ENCODE data around the gene EBF3. TPM values are rescaled to one million over a fixed set of nuclear protein-coding genes. Genes with fewer than 3 reads are reported as not detected.

The EBF3 gene
- polyA plus RNA-seq, 4 donors: 1.4 to 1.9 TPM; not detected in 2

DNA sequence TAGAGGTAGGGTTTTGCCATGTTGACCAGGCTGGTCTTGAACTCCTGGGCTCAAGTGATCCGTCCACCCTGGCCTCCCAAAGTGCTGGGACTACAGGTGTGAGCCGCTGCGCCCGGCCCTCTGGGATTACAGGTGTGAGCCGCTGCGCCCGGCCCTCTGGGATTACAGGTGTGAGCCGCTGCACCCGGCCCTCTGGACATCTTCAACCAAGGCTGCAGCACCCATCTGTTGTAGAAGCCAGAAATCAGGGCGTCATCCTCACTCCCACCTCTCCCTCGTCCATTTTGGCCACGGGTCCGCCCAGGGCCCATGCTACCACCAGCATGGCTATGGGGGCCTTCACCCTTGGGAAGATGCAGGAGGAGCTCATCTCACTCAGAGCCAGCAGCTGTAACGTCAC lies 38.5 kb upstream of the EBF3 start:
- no peaks in the 10 kb centered on the region for H3K36me3 ChIP-seq (ENCODE audit: control insufficient read depth in 3 of 3, insufficient read depth in 2 of 3, low read depth in 1 of 3, low read length in 3 of 3)
- H3K9me3 ChIP-seq (ENCODE audit: control insufficient read depth in 2 of 2, insufficient read depth in 1 of 2, low read depth in 1 of 2, low read length in 1 of 2): peaks cover 0 to 2% of the 10 kb centered on the region in 2 donors
- peaks cover 0 to 6% (median 0%) of the 10 kb centered on the region in 3 donors for H3K27me3 ChIP-seq (ENCODE audit: control insufficient read depth in 3 of 3, insufficient read depth in 3 of 3, low read length in 3 of 3)
- FAIRE-seq (no peak), DNase-seq (no peak)
- no peak overlapping the region for H3K27ac ChIP-seq (ENCODE audit: low read depth in 1 of 3, low read length in 2 of 3)
- H3K4me1 ChIP-seq (ENCODE audit: control insufficient read depth in 3 of 3, insufficient read depth in 2 of 3, low read depth in 1 of 3, low read length in 2 of 3): no peaks in the 10 kb centered on the region
- WGBS, 3 donors: 78 to 84% (median 81%) methylated on average over 14 of the region's 14 CpGs
- H3K4me3 ChIP-seq (ENCODE audit: low read depth in 1 of 3, low read length in 3 of 3): no peak overlapping the region

DNA sequence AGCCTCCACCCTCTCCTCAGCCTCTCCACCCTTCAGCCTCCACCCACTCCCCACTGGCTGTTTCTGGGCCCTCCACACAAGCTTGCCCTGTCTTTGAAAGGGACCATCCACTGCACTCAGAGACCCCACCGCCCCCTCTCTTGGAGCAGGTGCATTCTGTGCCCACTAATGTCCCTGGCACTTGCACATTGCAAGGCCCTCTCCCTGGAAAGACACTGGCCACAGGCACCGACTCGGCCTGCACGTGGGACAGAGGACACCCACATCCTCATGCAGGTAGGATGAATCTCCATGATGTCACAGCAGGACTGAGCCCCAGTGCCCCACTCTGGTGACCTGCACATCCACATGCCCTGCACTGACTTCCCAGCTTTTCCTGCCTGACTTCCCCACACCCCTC lies 36.8 kb upstream of the EBF3 start:
- no peak for DNase-seq
- Histone ChIP-seq H3K4me3 (ENCODE audit: low read depth in 1 of 3, low read length in 3 of 3) (no peak overlapping the region), H3K27ac (ENCODE audit: low read depth in 1 of 3, low read length in 2 of 3) (no peak overlapping the region), H3K36me3 (ENCODE audit: control insufficient read depth in 3 of 3, insufficient read depth in 2 of 3, low read depth in 1 of 3, low read length in 3 of 3) (no peaks in the 10 kb centered on the region), H3K4me1 (ENCODE audit: control insufficient read depth in 3 of 3, insufficient read depth in 2 of 3, low read depth in 1 of 3, low read length in 2 of 3) (no peaks in the 10 kb centered on the region), H3K9me3 (ENCODE audit: control insufficient read depth in 2 of 2, insufficient read depth in 1 of 2, low read depth in 1 of 2, low read length in 1 of 2) (peaks cover 0 to 2% of the 10 kb centered on the region in 2 donors), H3K27me3 (ENCODE audit: control insufficient read depth in 3 of 3, insufficient read depth in 3 of 3, low read length in 3 of 3) (no peaks in the 10 kb centered on the region)
- FAIRE-seq: no peak
- 80 to 85% (median 84%) methylated on average over 4 of the region's 4 CpGs for WGBS, 3 donors

DNA sequence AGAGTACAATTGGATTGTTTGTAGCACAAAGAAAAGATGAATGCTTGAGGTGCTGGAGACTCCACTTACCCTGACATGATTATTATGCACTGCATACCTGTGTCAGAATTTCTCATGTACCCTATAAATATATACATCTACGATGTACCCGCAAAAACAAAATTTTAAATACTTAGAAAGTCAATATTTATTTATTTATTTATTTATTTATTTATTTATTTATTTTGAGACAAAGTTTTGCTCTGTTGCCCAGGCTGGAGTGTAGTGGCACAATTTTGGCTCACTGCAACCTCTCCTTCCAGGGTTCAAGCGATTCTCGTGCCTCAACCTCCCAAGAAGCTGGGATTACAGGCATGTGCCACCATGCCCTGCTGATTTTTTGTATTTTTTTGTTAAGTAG lies 35.1 kb upstream of the EBF3 start:
- FAIRE-seq (no peak), DNase-seq (no peak)
- 93 to 95% (median 95%) methylated on average over 4 of the region's 4 CpGs for WGBS, 3 donors
- Histone ChIP-seq H3K36me3 (ENCODE audit: control insufficient read depth in 3 of 3, insufficient read depth in 2 of 3, low read depth in 1 of 3, low read length in 3 of 3) (no peaks in the 10 kb centered on the region), H3K27me3 (ENCODE audit: control insufficient read depth in 3 of 3, insufficient read depth in 3 of 3, low read length in 3 of 3) (no peaks in the 10 kb centered on the region), H3K4me1 (ENCODE audit: control insufficient read depth in 3 of 3, insufficient read depth in 2 of 3, low read depth in 1 of 3, low read length in 2 of 3) (no peaks in the 10 kb centered on the region), H3K27ac (ENCODE audit: low read depth in 1 of 3, low read length in 2 of 3) (no peak overlapping the region), H3K9me3 (ENCODE audit: control insufficient read depth in 2 of 2, insufficient read depth in 1 of 2, low read depth in 1 of 2, low read length in 1 of 2) (peaks cover 0 to 2% of the 10 kb centered on the region in 2 donors), H3K4me3 (ENCODE audit: low read depth in 1 of 3, low read length in 3 of 3) (no peak overlapping the region)

DNA sequence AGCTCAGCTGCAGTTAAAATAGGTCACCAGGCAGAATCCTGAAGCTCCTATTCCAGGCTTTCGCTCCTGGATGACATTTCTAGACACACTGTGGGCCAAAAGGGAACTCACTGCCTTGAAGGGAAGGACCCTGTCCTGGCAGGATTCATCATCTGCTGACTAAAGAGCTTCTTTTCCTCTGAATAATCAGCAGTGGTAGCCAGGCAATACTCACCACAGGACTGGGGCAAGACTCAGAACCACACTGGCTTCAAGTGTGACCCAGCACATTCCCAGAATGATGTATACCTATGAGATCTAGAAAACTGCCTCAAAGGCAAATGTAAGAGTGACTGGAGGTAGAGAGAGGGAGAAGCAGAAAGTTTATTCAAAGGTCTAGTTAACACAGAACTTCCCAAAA lies 29.5 kb upstream of the EBF3 start:
- peaks cover 0 to 2% (median 0%) of the 10 kb centered on the region in 3 donors for H3K27me3 ChIP-seq (ENCODE audit: control insufficient read depth in 3 of 3, insufficient read depth in 3 of 3, low read length in 3 of 3)
- 80 to 93% (median 85%) methylated on average over 1 of the region's 1 CpG for WGBS, 3 donors
- no peaks in the 10 kb centered on the region for H3K36me3 ChIP-seq (ENCODE audit: control insufficient read depth in 3 of 3, insufficient read depth in 2 of 3, low read depth in 1 of 3, low read length in 3 of 3)
- DNase-seq (no peak), FAIRE-seq (no peak)
- H3K9me3 ChIP-seq (ENCODE audit: control insufficient read depth in 2 of 2, insufficient read depth in 1 of 2, low read depth in 1 of 2, low read length in 1 of 2): no peaks in the 10 kb centered on the region
- no peak overlapping the region for H3K4me3 ChIP-seq (ENCODE audit: low read depth in 1 of 3, low read length in 3 of 3)
- H3K27ac ChIP-seq (ENCODE audit: low read depth in 1 of 3, low read length in 2 of 3): no peak overlapping the region
- no peaks in the 10 kb centered on the region for H3K4me1 ChIP-seq (ENCODE audit: control insufficient read depth in 3 of 3, insufficient read depth in 2 of 3, low read depth in 1 of 3, low read length in 2 of 3)

DNA sequence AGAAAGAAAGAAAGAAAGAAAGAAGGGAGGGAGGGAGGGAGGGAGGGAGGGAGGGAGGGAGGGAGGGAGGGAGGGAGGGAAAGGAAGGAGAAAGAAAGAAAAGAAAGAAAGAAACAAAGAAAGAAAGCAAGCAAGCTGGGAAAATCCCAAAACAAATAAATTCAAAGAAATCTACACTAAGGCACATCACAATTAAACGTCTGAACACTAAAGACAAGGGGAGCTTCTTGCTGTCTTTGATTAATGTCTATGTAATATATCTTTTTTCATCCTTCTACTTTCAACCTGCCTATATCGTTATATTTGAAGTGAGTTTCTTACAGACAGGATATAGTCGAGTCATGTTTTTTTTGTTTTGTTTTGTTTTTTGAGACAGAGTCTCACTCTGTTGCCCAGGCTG lies 28.3 kb upstream of the EBF3 start:
- 71 to 80% (median 76%) methylated on average over 3 of the region's 3 CpGs for WGBS, 3 donors
- H3K4me1 ChIP-seq (ENCODE audit: control insufficient read depth in 3 of 3, insufficient read depth in 2 of 3, low read depth in 1 of 3, low read length in 2 of 3): no peaks in the 10 kb centered on the region
- FAIRE-seq: no peak

DNA sequence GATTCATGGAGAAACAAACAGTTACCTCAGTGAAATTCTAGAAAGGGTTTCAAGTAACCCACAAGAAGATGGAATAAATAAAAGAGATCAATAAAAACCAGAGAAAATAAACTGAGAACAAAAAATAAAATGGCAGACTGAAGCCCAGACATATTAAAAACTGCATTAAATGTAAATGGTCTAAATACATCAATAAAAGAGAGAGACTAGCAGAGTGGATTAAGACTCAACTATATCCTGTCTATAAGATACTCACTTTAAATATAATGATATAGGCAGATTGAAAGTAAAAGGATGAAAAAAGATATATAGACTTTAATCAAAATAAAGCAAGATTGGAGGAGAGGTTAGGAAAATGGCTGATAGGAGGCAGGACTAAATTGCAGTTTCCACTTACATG lies 18.8 kb upstream of the EBF3 start:
- H3K27me3 ChIP-seq (ENCODE audit: control insufficient read depth in 3 of 3, insufficient read depth in 3 of 3, low read length in 3 of 3): peaks cover 0 to 7% (median 7%) of the 10 kb centered on the region in 3 donors
- no peaks in the 10 kb centered on the region for H3K36me3 ChIP-seq (ENCODE audit: control insufficient read depth in 3 of 3, insufficient read depth in 2 of 3, low read depth in 1 of 3, low read length in 3 of 3)
- H3K27ac ChIP-seq (ENCODE audit: low read depth in 1 of 3, low read length in 2 of 3): no peak overlapping the region
- no peak for FAIRE-seq
- H3K9me3 ChIP-seq (ENCODE audit: control insufficient read depth in 2 of 2, insufficient read depth in 1 of 2, low read depth in 1 of 2, low read length in 1 of 2): peaks cover 0 to 4% of the 10 kb centered on the region in 2 donors
- DNase-seq: no peak
- H3K4me1 ChIP-seq (ENCODE audit: control insufficient read depth in 3 of 3, insufficient read depth in 2 of 3, low read depth in 1 of 3, low read length in 2 of 3): no peaks in the 10 kb centered on the region
- H3K4me3 ChIP-seq (ENCODE audit: low read depth in 1 of 3, low read length in 3 of 3): no peak overlapping the region

More for the DNA sequence above, 28.3 kb upstream of the EBF3 start:
- H3K4me3 ChIP-seq (ENCODE audit: low read depth in 1 of 3, low read length in 3 of 3): no peak overlapping the region
- peaks cover 0 to 2% (median 0%) of the 10 kb centered on the region in 3 donors for H3K27me3 ChIP-seq (ENCODE audit: control insufficient read depth in 3 of 3, insufficient read depth in 3 of 3, low read length in 3 of 3)
- H3K36me3 ChIP-seq (ENCODE audit: control insufficient read depth in 3 of 3, insufficient read depth in 2 of 3, low read depth in 1 of 3, low read length in 3 of 3): no peaks in the 10 kb centered on the region
- DNase-seq: no peak
- H3K9me3 ChIP-seq (ENCODE audit: control insufficient read depth in 2 of 2, insufficient read depth in 1 of 2, low read depth in 1 of 2, low read length in 1 of 2): no peaks in the 10 kb centered on the region
- H3K27ac ChIP-seq (ENCODE audit: low read depth in 1 of 3, low read length in 2 of 3): no peak overlapping the region

DNA sequence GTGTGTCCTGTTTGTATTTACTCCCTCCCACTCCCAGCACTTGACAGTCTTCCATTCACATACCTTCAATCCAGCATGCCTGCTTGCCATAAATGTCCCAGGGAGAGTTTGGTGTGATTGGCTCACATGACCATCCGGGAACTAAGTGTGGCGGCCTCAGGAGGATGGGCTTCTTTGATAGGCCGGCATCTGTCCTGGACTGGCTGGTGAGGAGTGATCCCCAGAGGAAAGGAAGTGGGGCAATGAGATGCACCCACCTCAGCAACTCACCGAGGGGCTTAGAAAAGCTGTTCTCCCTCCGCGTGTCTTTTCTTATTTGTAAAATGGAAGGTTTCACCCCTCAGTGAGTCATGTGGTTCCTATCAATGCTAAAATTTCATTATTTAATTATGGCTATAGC lies 14.9 kb upstream of the EBF3 start:
- no peak overlapping the region for H3K4me3 ChIP-seq (ENCODE audit: low read depth in 1 of 3, low read length in 3 of 3)
- H3K27me3 ChIP-seq (ENCODE audit: control insufficient read depth in 3 of 3, insufficient read depth in 3 of 3, low read length in 3 of 3): peaks cover 4 to 18% (median 13%) of the 10 kb centered on the region in 3 donors
- peaks cover 0 to 4% of the 10 kb centered on the region in 2 donors for H3K9me3 ChIP-seq (ENCODE audit: control insufficient read depth in 2 of 2, insufficient read depth in 1 of 2, low read depth in 1 of 2, low read length in 1 of 2)
- 87 to 94% (median 90%) methylated on average over 6 of the region's 6 CpGs for WGBS, 3 donors
- no peaks in the 10 kb centered on the region for H3K4me1 ChIP-seq (ENCODE audit: control insufficient read depth in 3 of 3, insufficient read depth in 2 of 3, low read depth in 1 of 3, low read length in 2 of 3)
- FAIRE-seq (no peak), DNase-seq (no peak)
- no peaks in the 10 kb centered on the region for H3K36me3 ChIP-seq (ENCODE audit: control insufficient read depth in 3 of 3, insufficient read depth in 2 of 3, low read depth in 1 of 3, low read length in 3 of 3)
- no peak overlapping the region for H3K27ac ChIP-seq (ENCODE audit: low read depth in 1 of 3, low read length in 2 of 3)

DNA sequence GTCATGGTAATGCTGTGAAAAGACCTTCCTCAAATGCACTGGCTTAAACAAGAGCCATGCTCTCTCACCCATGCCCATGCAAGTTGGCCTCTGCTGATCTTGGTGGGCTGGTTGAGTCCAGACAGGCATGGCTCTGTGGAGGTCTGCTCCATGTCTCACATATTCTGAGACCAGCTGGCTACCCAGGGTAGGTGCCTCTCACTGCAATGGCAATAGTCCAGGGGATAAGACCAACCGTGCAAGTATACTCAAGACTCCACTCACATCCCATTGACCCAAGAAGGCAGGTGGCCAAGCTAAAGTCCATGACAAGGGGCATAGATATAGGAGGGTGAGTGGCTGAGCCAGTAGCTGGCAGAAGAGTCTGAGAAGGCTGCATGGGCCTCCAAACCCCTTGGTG lies 14.2 kb upstream of the EBF3 start:
- H3K27me3 ChIP-seq (ENCODE audit: control insufficient read depth in 3 of 3, insufficient read depth in 3 of 3, low read length in 3 of 3): peaks cover 4 to 24% (median 15%) of the 10 kb centered on the region in 3 donors
- H3K9me3 ChIP-seq (ENCODE audit: control insufficient read depth in 2 of 2, insufficient read depth in 1 of 2, low read depth in 1 of 2, low read length in 1 of 2): peaks cover 0 to 3% of the 10 kb centered on the region in 2 donors
- 67 to 92% (median 83%) methylated on average over 1 of the region's 1 CpG for WGBS, 3 donors
- H3K27ac ChIP-seq (ENCODE audit: low read depth in 1 of 3, low read length in 2 of 3): no peak overlapping the region
- no peak for FAIRE-seq
- DNase-seq: no peak
- no peaks in the 10 kb centered on the region for H3K4me1 ChIP-seq (ENCODE audit: control insufficient read depth in 3 of 3, insufficient read depth in 2 of 3, low read depth in 1 of 3, low read length in 2 of 3)
- no peak overlapping the region for H3K4me3 ChIP-seq (ENCODE audit: low read depth in 1 of 3, low read length in 3 of 3)
- H3K36me3 ChIP-seq (ENCODE audit: control insufficient read depth in 3 of 3, insufficient read depth in 2 of 3, low read depth in 1 of 3, low read length in 3 of 3): no peaks in the 10 kb centered on the region

DNA sequence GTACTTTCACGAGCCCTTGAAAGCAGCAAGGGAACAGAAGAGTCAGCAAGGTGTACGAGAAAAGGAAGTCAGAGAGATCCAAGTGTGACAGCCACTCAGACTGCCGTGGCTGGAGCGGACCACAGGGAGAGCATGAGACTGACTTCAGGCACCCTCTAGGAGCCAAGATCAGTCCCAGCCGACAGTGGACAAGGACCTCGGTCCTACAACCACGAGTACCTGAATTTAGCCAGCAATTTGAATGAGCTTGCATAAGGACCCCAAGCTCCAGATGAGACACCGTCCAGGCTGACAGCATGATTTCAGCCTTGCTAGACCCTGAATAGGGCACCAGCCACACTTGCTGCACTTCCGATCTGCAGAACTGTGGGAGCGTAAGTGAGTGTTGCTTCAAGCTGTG lies 13.7 kb upstream of the EBF3 start:
- Histone ChIP-seq H3K4me1 (ENCODE audit: control insufficient read depth in 3 of 3, insufficient read depth in 2 of 3, low read depth in 1 of 3, low read length in 2 of 3) (no peaks in the 10 kb centered on the region), H3K4me3 (ENCODE audit: low read depth in 1 of 3, low read length in 3 of 3) (no peak overlapping the region), H3K27me3 (ENCODE audit: control insufficient read depth in 3 of 3, insufficient read depth in 3 of 3, low read length in 3 of 3) (peaks cover 9 to 28% (median 15%) of the 10 kb centered on the region in 3 donors), H3K36me3 (ENCODE audit: control insufficient read depth in 3 of 3, insufficient read depth in 2 of 3, low read depth in 1 of 3, low read length in 3 of 3) (no peaks in the 10 kb centered on the region), H3K9me3 (ENCODE audit: control insufficient read depth in 2 of 2, insufficient read depth in 1 of 2, low read depth in 1 of 2, low read length in 1 of 2) (no peaks in the 10 kb centered on the region), H3K27ac (ENCODE audit: low read depth in 1 of 3, low read length in 2 of 3) (no peak overlapping the region)
- DNase-seq (no peak), FAIRE-seq (no peak)
- 70 to 80% (median 73%) methylated on average over 10 of the region's 10 CpGs for WGBS, 3 donors
